Activated naive CD4-positive, alpha-beta T cell treated with anti-CD3 and anti-CD28 coated beads, Interleukin-2, amount 50 U/mL, for 24 hours (primary cell): ENCODE measurements around the gene DCDC2.
"Not testable (repeated sequence)": the region's sequence is repeated elsewhere in the genome, so short reads cannot be mapped to it uniquely, and the experiment has no call there.

ENCODE experiments used
- H3K27ac Mint-ChIP-seq: one replicate; pipeline ENCODE4 v1.8.0; 2021; ENCODE audit warnings: mild to moderate bottlenecking, mixed read lengths
- H3K27me3 Mint-ChIP-seq: one replicate; pipeline ENCODE4 v1.8.0; 2021; ENCODE audit warnings: mixed read lengths
- H3K36me3 Mint-ChIP-seq: one replicate; pipeline ENCODE4 v1.8.0; 2021; ENCODE audit warnings: mixed read lengths
- H3K4me1 Mint-ChIP-seq: one replicate; pipeline ENCODE4 v1.8.0; 2021; ENCODE audit warnings: mixed read lengths
- H3K4me3 Mint-ChIP-seq: one replicate; pipeline ENCODE4 v1.8.0; 2021; ENCODE audit warnings: mild to moderate bottlenecking, mixed read lengths
- H3K9me3 Mint-ChIP-seq: one replicate; pipeline ENCODE4 v1.8.0; 2021; ENCODE audit warnings: mixed read lengths

The DCDC2 gene

GRCh38 chr6:24357336-24358218 lies at the start of gene DCDC2:
DCDC2 (minus strand) TSS chr6:24358059; CDS start chr6:24357750, 309 bp downstream.
- H3K4me1 Mint-ChIP-seq: peaks cover 32% of the 10 kb centered on the region
- no peaks in the 10 kb centered on the region for H3K36me3 Mint-ChIP-seq
- H3K9me3 Mint-ChIP-seq: no peaks in the 10 kb centered on the region
- no peaks in the 10 kb centered on the region for H3K27me3 Mint-ChIP-seq
- H3K27ac Mint-ChIP-seq: no peak within 1 kb of the TSS
- peak within 1 kb of the TSS; percentile 88 for H3K4me3 Mint-ChIP-seq

- Mint-ChIP-seq H3K4me1 (peaks cover 29% of the 10 kb centered on the region), H3K27me3 (peaks cover 2% of the 10 kb centered on the region), H3K36me3 (no peaks in the 10 kb centered on the region), H3K4me3 (no peak overlapping the region), H3K9me3 (no peaks in the 10 kb centered on the region), H3K27ac (no peak overlapping the region)
Measured at GRCh38 chr6:24405262-24405661, 47.4 kb upstream of the DCDC2 start.

GRCh38 chr6:24403501-24403824 lies 45.6 kb upstream of the DCDC2 start:
- peaks cover 13% of the 10 kb centered on the region for H3K27me3 Mint-ChIP-seq
- H3K9me3 Mint-ChIP-seq: no peaks in the 10 kb centered on the region
- H3K36me3 Mint-ChIP-seq: no peaks in the 10 kb centered on the region
- peaks cover 25% of the 10 kb centered on the region for H3K4me1 Mint-ChIP-seq
- H3K27ac Mint-ChIP-seq: peak overlapping the region; percentile 76
- peak overlapping the region; percentile 91 for H3K4me3 Mint-ChIP-seq

- peaks cover 25% of the 10 kb centered on the region for H3K4me1 Mint-ChIP-seq
- peak within 1 kb of the TSS; percentile 91 for H3K4me3 Mint-ChIP-seq
- no peaks in the 10 kb centered on the region for H3K36me3 Mint-ChIP-seq
- H3K27ac Mint-ChIP-seq: peak within 1 kb of the TSS; percentile 76
- H3K27me3 Mint-ChIP-seq: peaks cover 16% of the 10 kb centered on the region
- H3K9me3 Mint-ChIP-seq: no peaks in the 10 kb centered on the region
Measured at GRCh38 chr6:24402697-24403500, 45.0 kb upstream of the DCDC2 start, which contains the start of gene MRS2. MRS2 (plus strand) TSS chr6:24402936; CDS start chr6:24403047, 111 bp downstream.

GRCh38 chr6:24401458-24401857 lies 43.6 kb upstream of the DCDC2 start:
- Mint-ChIP-seq H3K36me3 (peaks cover 2% of the 10 kb centered on the region), H3K9me3 (no peaks in the 10 kb centered on the region), H3K4me3 (no peak overlapping the region), H3K27ac (no peak overlapping the region), H3K27me3 (peaks cover 26% of the 10 kb centered on the region), H3K4me1 (peaks cover 25% of the 10 kb centered on the region)

GRCh38 chr6:24400045-24401039 lies 42.5 kb upstream of the DCDC2 start:
- H3K4me3 Mint-ChIP-seq, H3K36me3 Mint-ChIP-seq, H3K27ac Mint-ChIP-seq, H3K9me3 Mint-ChIP-seq: not testable (repeated sequence)
- Mint-ChIP-seq H3K4me1 (peaks cover 23% of the 10 kb centered on the region), H3K27me3 (peaks cover 28% of the 10 kb centered on the region)

GRCh38 chr6:24397631-24398030 lies 39.8 kb upstream of the DCDC2 start:
- H3K4me1 Mint-ChIP-seq: peaks cover 2% of the 10 kb centered on the region
- peaks cover 33% of the 10 kb centered on the region for H3K27me3 Mint-ChIP-seq
- H3K36me3 Mint-ChIP-seq: peaks cover 2% of the 10 kb centered on the region
- H3K9me3 Mint-ChIP-seq: no peaks in the 10 kb centered on the region
- H3K4me3 Mint-ChIP-seq: no peak overlapping the region
- no peak overlapping the region for H3K27ac Mint-ChIP-seq

GRCh38 chr6:24396824-24397223 lies 39.0 kb upstream of the DCDC2 start:
- Mint-ChIP-seq H3K4me3 (no peak overlapping the region), H3K4me1 (no peaks in the 10 kb centered on the region), H3K27ac (no peak overlapping the region), H3K9me3 (no peaks in the 10 kb centered on the region), H3K27me3 (peaks cover 33% of the 10 kb centered on the region), H3K36me3 (peaks cover 2% of the 10 kb centered on the region)

- Mint-ChIP-seq H3K9me3 (no peaks in the 10 kb centered on the region), H3K4me3 (no peak overlapping the region), H3K36me3 (peaks cover 2% of the 10 kb centered on the region), H3K27me3 (peaks cover 29% of the 10 kb centered on the region), H3K4me1 (no peaks in the 10 kb centered on the region), H3K27ac (no peak overlapping the region)
Measured at GRCh38 chr6:24394780-24395437, 37.0 kb upstream of the DCDC2 start.

- no peak overlapping the region for H3K4me3 Mint-ChIP-seq
- H3K9me3 Mint-ChIP-seq: no peaks in the 10 kb centered on the region
- no peak overlapping the region for H3K27ac Mint-ChIP-seq
- peaks cover 2% of the 10 kb centered on the region for H3K36me3 Mint-ChIP-seq
- H3K27me3 Mint-ChIP-seq: peaks cover 22% of the 10 kb centered on the region
- no peaks in the 10 kb centered on the region for H3K4me1 Mint-ChIP-seq
Measured at GRCh38 chr6:24394061-24394779, 36.4 kb upstream of the DCDC2 start.

GRCh38 chr6:24391756-24392405 lies 34.0 kb upstream of the DCDC2 start:
- Mint-ChIP-seq H3K4me3 (no peak overlapping the region), H3K4me1 (no peaks in the 10 kb centered on the region), H3K27ac (no peak overlapping the region), H3K9me3 (no peaks in the 10 kb centered on the region), H3K27me3 (peaks cover 16% of the 10 kb centered on the region), H3K36me3 (no peaks in the 10 kb centered on the region)

GRCh38 chr6:24391208-24391607 lies 33.3 kb upstream of the DCDC2 start:
- H3K27me3 Mint-ChIP-seq: peaks cover 10% of the 10 kb centered on the region
- no peaks in the 10 kb centered on the region for H3K36me3 Mint-ChIP-seq
- H3K4me3 Mint-ChIP-seq: no peak overlapping the region
- H3K4me1 Mint-ChIP-seq: no peaks in the 10 kb centered on the region
- no peaks in the 10 kb centered on the region for H3K9me3 Mint-ChIP-seq
- H3K27ac Mint-ChIP-seq: no peak overlapping the region

GRCh38 chr6:24387818-24388217 lies 30.0 kb upstream of the DCDC2 start:
- no peaks in the 10 kb centered on the region for H3K36me3 Mint-ChIP-seq
- H3K27ac Mint-ChIP-seq: no peak overlapping the region
- no peak overlapping the region for H3K4me3 Mint-ChIP-seq
- no peaks in the 10 kb centered on the region for H3K4me1 Mint-ChIP-seq
- peaks cover 9% of the 10 kb centered on the region for H3K27me3 Mint-ChIP-seq
- H3K9me3 Mint-ChIP-seq: no peaks in the 10 kb centered on the region
